ENCODE results near the gene PRICKLE2.

Gene PRICKLE2

GRCh38 chr3:64152676-64153466 is 72.4 kb downstream of the PRICKLE2 start:
- no peak for DNase-seq

DNA sequence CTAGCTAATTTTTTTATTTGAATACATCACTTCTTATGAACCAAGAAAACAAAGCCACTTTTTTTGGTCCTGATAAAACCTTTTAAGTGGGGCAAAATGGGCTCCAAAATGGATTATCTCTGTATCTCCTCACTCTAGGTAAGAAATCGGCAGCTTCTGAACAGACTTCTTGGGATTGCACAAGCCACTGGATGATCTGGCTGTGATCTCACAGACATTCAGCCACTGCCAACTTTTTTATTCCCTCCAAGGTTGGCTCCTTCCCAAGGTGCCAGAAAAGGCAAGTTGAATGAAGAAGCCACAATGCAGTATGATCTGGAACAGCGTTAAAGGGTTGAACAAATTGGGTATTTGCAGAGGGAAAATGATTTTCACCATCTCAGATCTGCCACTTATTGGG is 73.2 kb downstream of the PRICKLE2 start:
- no peak for DNase-seq

DNA sequence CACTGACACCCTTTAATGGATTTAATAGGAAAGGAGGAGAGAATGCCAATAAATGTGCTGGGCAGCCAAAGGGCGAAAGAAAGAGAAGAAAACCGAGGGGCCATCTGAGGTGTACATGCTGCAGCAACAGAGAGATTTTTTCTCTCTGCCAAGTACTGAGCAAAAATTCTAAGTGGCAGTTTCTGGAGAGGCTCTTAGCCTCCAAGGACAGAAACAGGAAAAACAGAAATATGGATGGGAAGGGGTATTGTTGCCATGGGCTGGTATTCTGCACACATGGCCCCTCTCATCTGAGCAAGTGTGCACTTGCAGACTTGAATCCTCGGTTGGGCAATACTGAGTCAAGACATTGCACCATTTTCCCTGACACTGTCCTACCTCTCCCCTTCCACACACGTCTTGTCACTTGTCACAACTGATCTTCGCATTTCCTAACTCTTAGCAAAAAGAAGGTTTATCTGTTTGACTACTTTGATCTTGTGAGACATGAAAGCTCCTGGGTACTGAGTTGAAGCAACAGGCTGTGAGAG is 73.9 kb downstream of the PRICKLE2 start:
- no peak for DNase-seq

GRCh38 chr3:64150623-64151207 is 74.6 kb downstream of the PRICKLE2 start:
- peak; percentile 61 for DNase-seq

GRCh38 chr3:64149886-64150285 is 75.4 kb downstream of the PRICKLE2 start:
- DNase-seq: no peak

GRCh38 chr3:64148955-64149653 is 76.2 kb downstream of the PRICKLE2 start:
- no peak for DNase-seq

GRCh38 chr3:64147211-64147610 is 78.1 kb downstream of the PRICKLE2 start:
- no peak for DNase-seq

GRCh38 chr3:64145438-64145837 is 79.8 kb downstream of the PRICKLE2 start:
- DNase-seq: no peak

DNA sequence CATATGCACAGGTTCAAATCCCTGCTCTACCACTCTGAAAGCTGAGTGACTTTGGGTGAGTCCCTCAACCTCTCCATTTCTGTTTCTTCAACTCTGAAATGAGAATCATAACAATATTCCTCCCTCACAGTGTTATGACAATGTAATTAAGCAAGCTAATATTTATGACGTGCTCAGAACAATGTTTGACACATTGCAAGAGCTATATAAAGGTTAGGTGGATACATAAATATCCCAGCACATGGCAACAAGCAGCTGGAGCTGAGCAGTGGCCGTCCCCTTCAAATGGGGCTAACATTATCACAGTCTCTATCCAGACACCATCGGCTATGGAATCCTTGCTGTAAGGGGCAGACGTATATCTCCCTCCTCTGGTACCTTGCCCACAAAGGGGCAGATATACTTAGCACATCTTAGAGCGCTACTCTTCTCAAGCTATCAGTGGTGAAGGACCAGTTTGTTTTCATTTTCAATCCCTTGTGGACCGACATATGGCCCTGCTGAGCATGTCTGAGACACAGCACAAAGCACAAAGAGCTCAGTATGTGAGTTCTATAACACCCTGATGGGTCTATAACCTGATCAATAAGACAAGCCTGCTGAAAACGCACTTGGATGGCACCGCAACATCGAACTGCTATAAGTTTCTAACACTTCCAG is 80.9 kb downstream of the PRICKLE2 start:
- DNase-seq: no peak

DNA sequence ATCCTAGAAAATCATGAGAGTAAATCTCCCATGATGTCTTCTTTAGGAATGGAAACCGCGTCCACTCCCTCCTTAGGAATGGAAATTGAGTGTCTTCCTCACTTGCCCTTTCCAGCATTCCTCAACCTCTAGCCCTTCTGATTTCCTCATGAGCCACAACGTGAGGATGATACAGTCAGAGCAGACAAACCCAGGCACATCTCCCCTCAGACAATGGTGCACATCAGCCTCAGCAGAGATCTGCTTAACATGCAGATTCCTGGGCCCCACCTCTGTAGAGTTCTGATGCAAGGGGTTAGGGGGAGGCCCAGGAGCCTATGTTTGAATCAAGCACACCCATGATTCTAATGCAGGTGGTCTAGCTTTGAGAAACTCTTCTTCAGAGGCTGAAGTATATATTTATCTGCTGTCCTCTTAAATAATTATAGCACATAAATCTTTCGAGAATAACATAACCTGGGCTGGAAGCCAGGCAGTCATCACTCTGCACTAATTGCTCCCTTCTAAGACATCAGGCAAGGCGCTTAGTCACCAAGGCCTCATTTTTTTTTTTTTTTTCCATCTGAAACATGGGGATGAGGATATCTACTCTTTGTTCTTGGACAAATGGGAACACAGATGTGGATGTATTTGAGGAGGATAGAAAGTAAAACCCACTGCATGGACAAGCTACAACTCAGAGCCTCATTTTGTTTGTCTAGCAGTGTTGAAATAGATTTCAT is 81.7 kb downstream of the PRICKLE2 start:
- no peak for DNase-seq

- DNase-seq: no peak
Measured at GRCh38 chr3:64141476-64141875, 83.8 kb downstream of the PRICKLE2 start.

- DNase-seq: no peak
Measured at GRCh38 chr3:64140651-64141050, 84.6 kb downstream of the PRICKLE2 start.

GRCh38 chr3:64138656-64139375 is 86.5 kb downstream of the PRICKLE2 start:
- DNase-seq: no peak

GRCh38 chr3:64138046-64138445 is 87.2 kb downstream of the PRICKLE2 start:
- DNase-seq: no peak

- no peak for DNase-seq
Measured at GRCh38 chr3:64134882-64135281, 90.4 kb downstream of the PRICKLE2 start.

GRCh38 chr3:64133987-64134386 is 91.3 kb downstream of the PRICKLE2 start:
- no peak for DNase-seq

- DNase-seq: no peak
Measured at GRCh38 chr3:64133272-64133671, 92.0 kb downstream of the PRICKLE2 start.

DNA sequence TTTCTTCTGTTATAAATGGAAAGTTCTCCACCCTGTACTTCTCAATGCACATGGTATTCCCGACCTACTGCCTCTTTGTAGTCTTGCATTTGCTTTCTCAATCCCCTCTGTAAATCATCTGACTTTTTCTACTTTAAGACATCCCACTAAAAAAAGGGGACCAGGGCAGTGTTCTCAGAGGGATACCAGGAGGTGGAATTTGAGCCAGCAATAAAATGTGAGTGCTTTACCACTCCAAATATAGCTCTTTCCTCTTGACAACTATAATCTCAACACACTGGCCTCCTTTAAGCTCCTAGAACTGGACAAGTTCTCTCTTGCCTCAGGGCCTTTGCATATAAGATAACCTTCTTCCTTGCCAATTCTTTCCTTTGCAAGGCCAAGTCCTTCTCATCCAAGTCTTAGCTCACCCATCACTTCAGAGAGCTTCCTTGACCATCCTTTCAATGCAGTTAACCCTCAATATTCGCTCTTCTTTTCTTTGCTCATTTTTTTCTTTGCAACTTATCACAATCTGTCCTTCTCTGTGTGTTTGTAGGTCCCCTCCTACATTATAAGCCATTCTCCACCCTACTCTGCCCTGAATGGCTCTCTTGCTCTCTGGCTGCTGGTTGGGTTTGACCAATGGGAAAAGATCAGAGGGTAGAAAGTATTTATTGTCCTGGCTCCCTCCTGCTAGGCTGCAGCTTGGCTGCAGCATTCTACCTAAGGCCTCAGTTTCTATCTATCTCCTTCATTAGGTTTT is 93.4 kb downstream of the PRICKLE2 start:
- no peak for DNase-seq

DNA sequence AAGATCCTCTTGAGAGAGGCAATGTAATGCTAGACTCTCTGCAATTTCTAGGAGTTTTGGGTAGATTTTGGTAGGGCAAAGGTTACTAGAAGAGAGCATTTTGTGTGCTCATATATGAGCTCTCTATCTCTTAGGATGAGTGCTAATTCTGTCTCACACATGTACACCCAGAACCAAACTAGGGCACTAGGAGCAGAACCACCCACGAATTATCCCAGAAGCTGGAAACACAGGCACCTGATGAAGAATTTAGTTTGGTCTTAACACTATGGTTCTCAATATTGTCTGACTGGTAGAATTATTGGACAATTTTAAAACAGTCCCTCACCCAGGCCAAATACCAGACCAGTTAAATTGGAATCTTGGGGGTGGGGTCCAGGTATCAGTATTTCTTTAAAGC is 94.8 kb downstream of the PRICKLE2 start:
- no peak for DNase-seq

DNA sequence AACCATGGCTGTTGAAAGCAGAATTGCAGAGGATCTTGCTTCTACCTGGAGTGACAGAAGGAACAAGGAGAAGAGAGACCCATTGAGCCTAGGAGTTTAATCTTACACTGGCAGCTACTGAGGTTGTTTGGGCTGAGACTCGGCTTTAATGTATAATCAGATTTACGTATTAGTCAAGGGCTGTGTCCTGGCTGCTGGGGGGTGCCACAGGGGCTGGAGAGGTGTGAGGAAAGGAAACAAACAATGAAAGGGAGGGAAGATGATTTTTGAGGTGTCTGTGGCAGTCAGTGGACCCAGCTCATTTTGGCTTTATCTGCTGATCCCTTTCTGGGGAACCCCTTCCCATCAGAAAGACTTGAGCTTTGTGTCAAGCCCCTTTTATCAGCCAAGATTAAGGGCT is 95.7 kb downstream of the PRICKLE2 start:
- DNase-seq: no peak

DNA sequence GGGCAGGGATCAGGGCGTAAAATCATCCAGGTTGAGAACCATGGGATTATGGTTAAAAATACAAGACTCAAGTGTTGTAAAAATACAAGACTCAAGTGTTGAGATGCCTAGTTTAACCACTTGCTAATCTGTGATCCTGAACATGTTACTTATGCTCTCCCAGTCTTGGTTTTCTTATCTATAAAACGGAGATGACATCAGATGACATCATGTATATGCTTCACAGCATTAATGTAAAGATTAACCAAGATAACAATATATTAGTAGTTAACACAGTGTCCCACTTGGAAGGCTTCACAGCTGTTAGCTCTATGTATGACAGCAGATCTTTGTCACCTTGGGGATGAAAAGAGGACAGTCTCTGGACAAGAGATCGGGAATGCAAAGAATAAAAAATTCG is 96.2 kb downstream of the PRICKLE2 start:
- DNase-seq: no peak
